Stomach (tissue), 4 donors: Measurements from ENCODE around the gene PTK6.

Experiments
- POLR2AphosphoS5 ChIP-seq, 3 donors: sonication (generic); formaldehyde crosslinking; IDR thresholded peaks; one replicate each; pipeline ENCODE4 v1.6.1; 2016; ENCODE audit warnings: antibody characterized with exemption in 3 of 3
- TF ChIP-seq, protein P1 (sequence below), 7 experiments: fragments of 450-650 bp in 4 of 7; fragments of 200-600 bp in 3 of 7; sonication (generic) in 3 of 7; IDR thresholded peaks; one replicate each; pipeline ENCODE4 v1.5.1; 2016 to 2019; ENCODE audit warnings: antibody characterized with exemption in 7 of 7, control low read depth in 2 of 7, mild to moderate bottlenecking in 1 of 7

GRCh38 chr20:63497946-63498935 is 38.9 kb downstream of the PTK6 start:
- TF ChIP-seq, protein P1, sequence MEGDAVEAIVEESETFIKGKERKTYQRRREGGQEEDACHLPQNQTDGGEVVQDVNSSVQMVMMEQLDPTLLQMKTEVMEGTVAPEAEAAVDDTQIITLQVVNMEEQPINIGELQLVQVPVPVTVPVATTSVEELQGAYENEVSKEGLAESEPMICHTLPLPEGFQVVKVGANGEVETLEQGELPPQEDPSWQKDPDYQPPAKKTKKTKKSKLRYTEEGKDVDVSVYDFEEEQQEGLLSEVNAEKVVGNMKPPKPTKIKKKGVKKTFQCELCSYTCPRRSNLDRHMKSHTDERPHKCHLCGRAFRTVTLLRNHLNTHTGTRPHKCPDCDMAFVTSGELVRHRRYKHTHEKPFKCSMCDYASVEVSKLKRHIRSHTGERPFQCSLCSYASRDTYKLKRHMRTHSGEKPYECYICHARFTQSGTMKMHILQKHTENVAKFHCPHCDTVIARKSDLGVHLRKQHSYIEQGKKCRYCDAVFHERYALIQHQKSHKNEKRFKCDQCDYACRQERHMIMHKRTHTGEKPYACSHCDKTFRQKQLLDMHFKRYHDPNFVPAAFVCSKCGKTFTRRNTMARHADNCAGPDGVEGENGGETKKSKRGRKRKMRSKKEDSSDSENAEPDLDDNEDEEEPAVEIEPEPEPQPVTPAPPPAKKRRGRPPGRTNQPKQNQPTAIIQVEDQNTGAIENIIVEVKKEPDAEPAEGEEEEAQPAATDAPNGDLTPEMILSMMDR (IDR thresholded peaks at IDR 0.05) = no peak
- no peak for TF ChIP-seq POLR2AphosphoS5 (IDR thresholded peaks at IDR 0.05)
